Measurements from ENCODE around the gene DEPDC1B.
"Not testable (repeated sequence)": the region's sequence is repeated elsewhere in the genome, so short reads cannot be mapped to it uniquely, and the experiment has no call there.

The DEPDC1B gene

GRCh38 chr5:60698336-60698735 lies 1.6 kb downstream of the DEPDC1B start:
- DNase-seq (ENCODE audit: low spot score), result no peak

- DNase-seq (ENCODE audit: low spot score), result no peak
Measured at GRCh38 chr5:60690326-60690725, 9.6 kb downstream of the DEPDC1B start.

- DNase-seq (ENCODE audit: low spot score), result no peak
Measured at GRCh38 chr5:60688980-60689379, 11.0 kb downstream of the DEPDC1B start.

- peak; percentile 31 for DNase-seq (ENCODE audit: low spot score)
Measured at GRCh38 chr5:60687927-60688720, 11.8 kb downstream of the DEPDC1B start.

- DNase-seq (ENCODE audit: low spot score), result no peak
Measured at GRCh38 chr5:60686157-60686556, 13.8 kb downstream of the DEPDC1B start.

- DNase-seq (ENCODE audit: low spot score), result no peak
Measured at GRCh38 chr5:60685700-60686099, 14.3 kb downstream of the DEPDC1B start.

GRCh38 chr5:60685028-60685427 lies 14.9 kb downstream of the DEPDC1B start:
- no peak for DNase-seq (ENCODE audit: low spot score)

- not testable (repeated sequence) for DNase-seq (ENCODE audit: low spot score)
Measured at GRCh38 chr5:60682007-60682406, 18.0 kb downstream of the DEPDC1B start.

GRCh38 chr5:60679816-60680215 lies 20.1 kb downstream of the DEPDC1B start:
- DNase-seq (ENCODE audit: low spot score), result no peak

GRCh38 chr5:60677850-60678664 lies 21.9 kb downstream of the DEPDC1B start:
- peak; percentile 25 for DNase-seq (ENCODE audit: low spot score)

- DNase-seq (ENCODE audit: low spot score), result no peak
Measured at GRCh38 chr5:60675286-60675685, 24.7 kb downstream of the DEPDC1B start.

- DNase-seq (ENCODE audit: low spot score), result no peak
Measured at GRCh38 chr5:60674251-60675069, 25.5 kb downstream of the DEPDC1B start.

GRCh38 chr5:60673334-60673733 lies 26.6 kb downstream of the DEPDC1B start:
- no peak for DNase-seq (ENCODE audit: low spot score)

GRCh38 chr5:60672693-60673264 lies 27.2 kb downstream of the DEPDC1B start:
- DNase-seq (ENCODE audit: low spot score), result no peak

- DNase-seq (ENCODE audit: low spot score), result no peak
Measured at GRCh38 chr5:60671899-60672692, 27.9 kb downstream of the DEPDC1B start.

GRCh38 chr5:60670749-60671148 lies 29.2 kb downstream of the DEPDC1B start:
- no peak for DNase-seq (ENCODE audit: low spot score)

- DNase-seq (ENCODE audit: low spot score), result no peak
Measured at GRCh38 chr5:60668686-60669304, 31.2 kb downstream of the DEPDC1B start.

- peak; percentile 73 for DNase-seq (ENCODE audit: low spot score)
Measured at GRCh38 chr5:60651872-60652620, 47.9 kb downstream of the DEPDC1B start.

- DNase-seq (ENCODE audit: low spot score), result peak; percentile 14
Measured at GRCh38 chr5:60649288-60649917, 50.6 kb downstream of the DEPDC1B start.
